Measurements from ENCODE around the gene ESX1.

DNA sequence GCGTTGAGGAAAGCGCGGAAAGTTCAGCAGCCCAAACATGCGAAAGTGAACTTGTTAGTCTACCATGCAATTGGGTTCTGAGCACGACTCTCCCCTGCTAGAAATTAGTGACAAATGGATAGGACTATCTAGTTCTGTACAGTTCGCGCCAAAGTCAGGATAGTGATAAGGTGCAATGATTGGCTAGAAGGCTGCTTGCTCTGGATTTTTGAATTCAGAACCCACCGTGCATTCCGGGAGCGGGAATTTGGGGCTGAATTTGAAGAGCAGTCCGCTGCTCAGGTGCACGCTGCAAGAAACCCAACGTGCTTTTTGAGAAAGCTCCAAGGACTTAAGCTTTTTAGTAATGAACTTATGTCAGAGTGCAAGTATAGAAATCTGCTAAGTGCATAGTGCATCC lies 732 bp upstream of the ESX1 start:
- no peak for TF ChIP-seq EZH2phosphoT487 (IDR thresholded peaks at IDR 0.05; ENCODE audit: insufficient read depth, low read depth)
- no peak for TF ChIP-seq EZH2 (IDR thresholded peaks at IDR 0.05; ENCODE audit: insufficient read depth, poor library complexity, severe bottlenecking)

Measured in GM23248 (cell line).